ENCODE measurements around the gene PC. TPM values are rescaled to one million over a fixed set of nuclear protein-coding genes. Genes with fewer than 3 reads are reported as not detected.

Gene PC
- total RNA-seq, 1 experiment from 2014 or later: 22.5 TPM

DNA sequence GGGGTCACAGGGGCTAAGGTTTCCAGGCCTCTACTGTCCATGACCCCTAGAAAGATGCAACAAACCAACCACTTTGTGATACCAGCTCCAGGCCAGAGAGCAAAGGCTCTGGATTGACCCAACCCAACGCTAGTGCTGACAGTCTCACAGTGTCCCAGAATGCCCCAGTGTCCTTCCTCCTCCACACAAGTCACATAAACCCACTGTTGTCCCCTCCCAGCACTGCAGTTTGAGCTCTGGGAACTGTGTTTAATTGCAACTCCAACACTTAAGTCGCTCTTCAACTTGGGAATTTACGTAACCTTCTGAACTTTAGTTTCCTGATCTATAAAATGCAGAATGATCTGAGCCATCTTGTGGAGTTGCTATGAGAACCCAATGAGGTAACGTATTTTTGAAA, 47.5 kb downstream of the PC start:
- Histone ChIP-seq H3K36me3 (ENCODE audit: control insufficient read depth, insufficient read depth, low read length) (no peaks in the 10 kb centered on the region), H3K4me3 (ENCODE audit: low read depth, low read length) (no peak overlapping the region), H3K4me1 (no peaks in the 10 kb centered on the region), H3K27me3 (replicated peaks; ENCODE audit: control insufficient read depth, insufficient read depth, low read length) (no peaks in the 10 kb centered on the region), H3K9me3 (no peaks in the 10 kb centered on the region)
- H3K4me1 Mint-ChIP-seq (ENCODE audit: low read depth, unreplicated experiment): peaks cover 2% of the 10 kb centered on the region
- no peaks in the 10 kb centered on the region for H3K9me3 Mint-ChIP-seq (ENCODE audit: unreplicated experiment)
- no peak for DNase-seq
- ChIA-PET POLR2A (no interaction called here), CTCF (interaction anchor here (0.5 to 0.7 kb wide), 2 partner anchors 18 to 154 kb away, joined by 3 read pairs; no protein-coding TSS in a partner anchor)
- H3K27ac Mint-ChIP-seq (ENCODE audit: unreplicated experiment): no peak overlapping the region
- no peaks in the 10 kb centered on the region for H3K36me3 Mint-ChIP-seq (ENCODE audit: insufficient read depth, unreplicated experiment)
- H3K4me3 Mint-ChIP-seq (ENCODE audit: unreplicated experiment): no peak overlapping the region
- H3K27me3 Mint-ChIP-seq (ENCODE audit: insufficient read depth, unreplicated experiment): no peaks in the 10 kb centered on the region
- TF ChIP-seq, protein P1, sequence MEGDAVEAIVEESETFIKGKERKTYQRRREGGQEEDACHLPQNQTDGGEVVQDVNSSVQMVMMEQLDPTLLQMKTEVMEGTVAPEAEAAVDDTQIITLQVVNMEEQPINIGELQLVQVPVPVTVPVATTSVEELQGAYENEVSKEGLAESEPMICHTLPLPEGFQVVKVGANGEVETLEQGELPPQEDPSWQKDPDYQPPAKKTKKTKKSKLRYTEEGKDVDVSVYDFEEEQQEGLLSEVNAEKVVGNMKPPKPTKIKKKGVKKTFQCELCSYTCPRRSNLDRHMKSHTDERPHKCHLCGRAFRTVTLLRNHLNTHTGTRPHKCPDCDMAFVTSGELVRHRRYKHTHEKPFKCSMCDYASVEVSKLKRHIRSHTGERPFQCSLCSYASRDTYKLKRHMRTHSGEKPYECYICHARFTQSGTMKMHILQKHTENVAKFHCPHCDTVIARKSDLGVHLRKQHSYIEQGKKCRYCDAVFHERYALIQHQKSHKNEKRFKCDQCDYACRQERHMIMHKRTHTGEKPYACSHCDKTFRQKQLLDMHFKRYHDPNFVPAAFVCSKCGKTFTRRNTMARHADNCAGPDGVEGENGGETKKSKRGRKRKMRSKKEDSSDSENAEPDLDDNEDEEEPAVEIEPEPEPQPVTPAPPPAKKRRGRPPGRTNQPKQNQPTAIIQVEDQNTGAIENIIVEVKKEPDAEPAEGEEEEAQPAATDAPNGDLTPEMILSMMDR (IDR thresholded peaks at IDR 0.05; ENCODE audit: insufficient read depth in 1 of 2, low read depth in 1 of 2, low read length in 1 of 2, severe bottlenecking in 1 of 2, unreplicated experiment in 1 of 2): no peak
- intact Hi-C loops (cut with micrococcal nuclease; ENCODE audit: unreplicated experiment): no loop called here
- BruUV-seq (replicated peaks): no TSS peak

- H3K27ac Mint-ChIP-seq (ENCODE audit: unreplicated experiment): no peak overlapping the region
- TF ChIP-seq, protein P1 (IDR thresholded peaks at IDR 0.05; ENCODE audit: insufficient read depth in 1 of 2, low read depth in 1 of 2, low read length in 1 of 2, severe bottlenecking in 1 of 2, unreplicated experiment in 1 of 2): no peak
- Histone ChIP-seq H3K4me1 (peaks cover under 1% of the 10 kb centered on the region; the same call in 1 of the 2 replicates), H3K9me3 (no peaks in the 10 kb centered on the region), H3K36me3 (ENCODE audit: control insufficient read depth, insufficient read depth, low read length) (no peaks in the 10 kb centered on the region), H3K4me3 (ENCODE audit: low read depth, low read length) (no peak overlapping the region), H3K27me3 (replicated peaks; ENCODE audit: control insufficient read depth, insufficient read depth, low read length) (no peaks in the 10 kb centered on the region)
- no peaks in the 10 kb centered on the region for H3K9me3 Mint-ChIP-seq (ENCODE audit: unreplicated experiment)
- POLR2A ChIA-PET: no interaction called here
- no peak overlapping the region for H3K4me3 Mint-ChIP-seq (ENCODE audit: unreplicated experiment)
- CTCF ChIA-PET: no interaction called here
- no peaks in the 10 kb centered on the region for H3K27me3 Mint-ChIP-seq (ENCODE audit: insufficient read depth, unreplicated experiment)
- BruUV-seq (replicated peaks): no TSS peak
- H3K4me1 Mint-ChIP-seq (ENCODE audit: low read depth, unreplicated experiment): no peaks in the 10 kb centered on the region
- intact Hi-C loops (cut with micrococcal nuclease; ENCODE audit: unreplicated experiment): no loop called here
- H3K36me3 Mint-ChIP-seq (ENCODE audit: insufficient read depth, unreplicated experiment): no peaks in the 10 kb centered on the region
- no peak for DNase-seq
Observed at GRCh38 chr11:66910016-66910415, 48.2 kb downstream of the PC start.

DNA sequence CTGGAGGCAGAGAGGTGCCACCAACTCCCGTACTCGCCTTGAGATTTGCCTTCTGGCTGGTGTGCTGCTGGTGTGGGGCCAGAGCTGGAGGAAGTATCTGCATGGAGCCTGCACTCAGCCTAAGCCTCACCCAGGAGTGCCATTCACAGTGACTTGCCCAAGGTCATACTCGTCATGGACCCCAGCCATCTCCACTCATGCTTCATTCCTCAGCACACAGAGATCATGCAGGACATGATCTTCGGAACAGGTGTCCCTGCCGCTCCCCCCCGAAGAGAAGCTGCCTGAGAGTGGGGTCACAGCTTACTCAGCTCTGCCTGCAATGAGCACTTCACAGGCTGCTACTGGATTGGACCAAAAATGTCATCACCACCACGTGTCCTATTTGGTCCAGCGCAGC, 49.0 kb downstream of the PC start:
- intact Hi-C loops (cut with micrococcal nuclease; ENCODE audit: unreplicated experiment): no loop called here
- ChIA-PET CTCF (no interaction called here), POLR2A (interaction anchor here (0.5 kb wide), 1 partner anchor 19 kb away, joined by 4 read pairs; no protein-coding TSS in a partner anchor)
- Histone ChIP-seq H3K36me3 (ENCODE audit: control insufficient read depth, insufficient read depth, low read length) (no peaks in the 10 kb centered on the region), H3K4me3 (ENCODE audit: low read depth, low read length) (no peak overlapping the region), H3K4me1 (peaks cover 9% of the 10 kb centered on the region), H3K27me3 (replicated peaks; ENCODE audit: control insufficient read depth, insufficient read depth, low read length) (no peaks in the 10 kb centered on the region), H3K9me3 (no peaks in the 10 kb centered on the region)
- Mint-ChIP-seq H3K4me1 (ENCODE audit: low read depth, unreplicated experiment) (peaks cover 4% of the 10 kb centered on the region), H3K36me3 (ENCODE audit: insufficient read depth, unreplicated experiment) (no peaks in the 10 kb centered on the region), H3K9me3 (ENCODE audit: unreplicated experiment) (no peaks in the 10 kb centered on the region), H3K4me3 (ENCODE audit: unreplicated experiment) (no peak overlapping the region), H3K27ac (ENCODE audit: unreplicated experiment) (no peak overlapping the region), H3K27me3 (ENCODE audit: insufficient read depth, unreplicated experiment) (no peaks in the 10 kb centered on the region)
- TF ChIP-seq, protein P1 (IDR thresholded peaks at IDR 0.05; ENCODE audit: insufficient read depth in 1 of 2, low read depth in 1 of 2, low read length in 1 of 2, severe bottlenecking in 1 of 2, unreplicated experiment in 1 of 2): no peak
- BruUV-seq (replicated peaks): no TSS peak
- no peak for DNase-seq

Measured in Caco-2 (cell line).